H9 (cell line): ENCODE results near the gene CTAG1B. TPM values are rescaled to one million over a fixed set of nuclear protein-coding genes. Genes with fewer than 3 reads are reported as not detected.
"Not testable (repeated sequence)": the region's sequence is repeated elsewhere in the genome, so short reads cannot be mapped to it uniquely, and the experiment has no call there.

ENCODE experiments used
- DNase-seq: peaks from one replicate; pipeline ENCODE4 v3.0.0-alpha.2; 2017
- H2AFZ ChIP-seq: one replicate; pipeline ENCODE4 v1.6.1; 2013; ENCODE audit warnings: mild to moderate bottlenecking, low read length, control low read depth, moderate library complexity
- H2AK5ac ChIP-seq: 2 replicates; pipeline ENCODE4 v1.6.1; 2013; ENCODE audit warnings: low read length, control low read depth, mixed read lengths; ENCODE audit not compliant: insufficient read length
- H2BK120ac ChIP-seq: one replicate; pipeline ENCODE4 v1.6.1; 2013; ENCODE audit warnings: low read depth, mild to moderate bottlenecking, low read length, control low read depth, inconsistent platforms; ENCODE audit not compliant: poor library complexity, severe bottlenecking
- H2BK12ac ChIP-seq: 2 replicates; pipeline ENCODE4 v1.6.1; 2013; ENCODE audit warnings: low read length, control low read depth, mixed read lengths, low read depth; ENCODE audit not compliant: insufficient read length
- H2BK15ac ChIP-seq: 2 replicates; pipeline ENCODE4 v1.6.1; 2013; ENCODE audit warnings: low read depth, low read length, control low read depth
- H2BK20ac ChIP-seq: one replicate; pipeline ENCODE4 v1.6.1; 2013; ENCODE audit warnings: low read depth, mild to moderate bottlenecking, low read length, control low read depth, inconsistent platforms; ENCODE audit not compliant: poor library complexity, severe bottlenecking
- H2BK5ac ChIP-seq: 2 replicates; pipeline ENCODE4 v1.6.1; 2013; ENCODE audit warnings: low read length, control low read depth, mixed read lengths; ENCODE audit not compliant: insufficient read length
- H3K14ac ChIP-seq: 2 replicates; pipeline ENCODE4 v1.6.1; 2013; ENCODE audit warnings: low read length, control low read depth; ENCODE audit not compliant: insufficient read depth
- H3K18ac ChIP-seq: 2 replicates; pipeline ENCODE4 v1.6.1; 2013; ENCODE audit warnings: low read depth, mild to moderate bottlenecking, mixed read lengths, low read length, control low read depth; ENCODE audit not compliant: insufficient read length
- H3K23ac ChIP-seq: 2 replicates; pipeline ENCODE4 v1.6.1; 2013; ENCODE audit warnings: low read length, control low read depth, mixed read lengths, low read depth; ENCODE audit not compliant: insufficient read length
- H3K23me2 ChIP-seq: 2 replicates; pipeline ENCODE4 v1.6.1; 2013; ENCODE audit warnings: low read depth, mild to moderate bottlenecking, mixed read lengths, low read length, control low read depth; ENCODE audit not compliant: insufficient read length, poor library complexity, severe bottlenecking
- H3K27ac ChIP-seq: 2 replicates; pipeline ENCODE4 v1.5.1; 2013; ENCODE audit warnings: low read length, control low read depth, mixed read lengths, low read depth; ENCODE audit not compliant: insufficient read length
- H3K27me3 ChIP-seq: 2 replicates; pipeline ENCODE4 v1.6.1; 2013; ENCODE audit warnings: low read length, control low read depth, inconsistent platforms; ENCODE audit not compliant: insufficient read depth
- H3K4ac ChIP-seq: 2 replicates; pipeline ENCODE4 v1.6.1; 2013; ENCODE audit warnings: low read depth, mild to moderate bottlenecking, control low read depth, inconsistent platforms, low read length, moderate library complexity
- H3K4me1 ChIP-seq: 2 replicates; pipeline ENCODE4 v1.6.1; 2013; ENCODE audit warnings: low read length, control low read depth, inconsistent platforms; ENCODE audit not compliant: insufficient read depth
- H3K4me2 ChIP-seq: 2 replicates; pipeline ENCODE4 v1.6.1; 2013; ENCODE audit warnings: low read length, control low read depth, mixed read lengths; ENCODE audit not compliant: insufficient read length, insufficient read depth
- H3K56ac ChIP-seq: 2 replicates; pipeline ENCODE4 v1.6.1; 2013; ENCODE audit warnings: low read depth, mild to moderate bottlenecking, mixed read lengths, low read length, control low read depth; ENCODE audit not compliant: insufficient read length
- H3K79me1 ChIP-seq: 2 replicates; pipeline ENCODE4 v1.6.1; 2013; ENCODE audit warnings: low read depth, mild to moderate bottlenecking, moderate library complexity, low read length, control low read depth, inconsistent platforms; ENCODE audit not compliant: insufficient read depth, poor library complexity, severe bottlenecking
- H3K79me2 ChIP-seq: 2 replicates; pipeline ENCODE4 v1.6.1; 2013; ENCODE audit warnings: low read length, control low read depth, inconsistent platforms; ENCODE audit not compliant: insufficient read depth
- H3K9ac ChIP-seq: 2 replicates; pipeline ENCODE4 v1.6.1; 2013; ENCODE audit warnings: low read length, control low read depth, mixed read lengths; ENCODE audit not compliant: insufficient read length; ENCODE audit errors: extremely low read depth
- H3K9me3 ChIP-seq: one replicate; pipeline ENCODE4 v1.6.1; 2013; ENCODE audit warnings: low read depth, low read length, inconsistent platforms; ENCODE audit not compliant: control insufficient read depth
- H3T11ph ChIP-seq: one replicate; pipeline ENCODE4 v1.6.1; 2013; ENCODE audit warnings: mild to moderate bottlenecking, low read length, control low read depth, inconsistent platforms
- H4K20me1 ChIP-seq: one replicate; pipeline ENCODE4 v1.6.1; 2013; ENCODE audit not compliant: control insufficient read depth, insufficient read length, insufficient read depth
- H4K5ac ChIP-seq: 2 replicates; pipeline ENCODE4 v1.6.1; 2013; ENCODE audit warnings: low read depth, mild to moderate bottlenecking, mixed read lengths, low read length, control low read depth; ENCODE audit not compliant: insufficient read length
- H4K8ac ChIP-seq: replicated peaks from 2 replicates; pipeline ENCODE4 v1.6.1; 2013; ENCODE audit warnings: low read length, control low read depth, mixed read lengths, low read depth; ENCODE audit not compliant: insufficient read length
- H4K91ac ChIP-seq: 2 replicates; pipeline ENCODE4 v1.6.1; 2013; ENCODE audit warnings: low read depth, mild to moderate bottlenecking, moderate library complexity, mixed read lengths, low read length, control low read depth; ENCODE audit not compliant: insufficient read length
- H3K27ac Mint-ChIP-seq, 3 experiments: 2 replicates in 2 of 3; 3 replicates in 1 of 3; pipeline ENCODE4 v1.8.0; 2020 to 2021; ENCODE audit warnings: mixed read lengths in 3 of 3, mild to moderate bottlenecking in 1 of 3, moderate library complexity in 1 of 3
- H3K27me3 Mint-ChIP-seq: 2 replicates; pipeline ENCODE4 v1.8.0; 2021; ENCODE audit warnings: low read depth, mild to moderate bottlenecking, moderate library complexity, mixed read lengths
- H3K36me3 Mint-ChIP-seq, 3 experiments: 2 replicates in 2 of 3; 3 replicates in 1 of 3; pipeline ENCODE4 v1.8.0; 2020 to 2021; ENCODE audit warnings: low read depth in 3 of 3, mixed read lengths in 3 of 3; ENCODE audit not compliant: insufficient read depth in 1 of 3
- H3K4me1 Mint-ChIP-seq, 2 experiments: 2 replicates each; pipeline ENCODE4 v1.8.0; 2020; ENCODE audit warnings: mixed read lengths in 2 of 2
- H3K4me3 Mint-ChIP-seq, 2 experiments: 2 replicates in 1 of 2; 3 replicates in 1 of 2; pipeline ENCODE4 v1.8.0; 2020 to 2021; ENCODE audit warnings: mild to moderate bottlenecking in 2 of 2, mixed read lengths in 2 of 2, moderate library complexity in 1 of 2
- H3K9me3 Mint-ChIP-seq, 2 experiments: 2 replicates in 1 of 2; 3 replicates in 1 of 2; pipeline ENCODE4 v1.8.0; 2020; ENCODE audit warnings: mild to moderate bottlenecking in 2 of 2, mixed read lengths in 2 of 2, moderate library complexity in 1 of 2
- WGBS: extraction: QIAGEN DNeasy Blood & Tissue Kit; methylation state at CpG from one replicate; pipeline ENCODE4 v1.1.7; 2013; ENCODE audit warnings: missing lambda C conversion rate, low lambda C conversion rate, mixed read lengths; ENCODE audit not compliant: insufficient read length; ENCODE audit errors: extremely low coverage; 5-methylcytosine and 5-hydroxymethylcytosine counted together
- total RNA-seq: library from RNA; stranded (reverse); gene quantifications from 2 replicates; pipeline ENCODE4 v1.2.1, GENCODE V29; 2021

Gene CTAG1B
- total RNA-seq, 1 experiment from 2014 or later = not detected

- not testable (repeated sequence) for H3K23me2 ChIP-seq, H2BK20ac ChIP-seq
Observed at GRCh38 chrX:154607976-154608375, 11.1 kb downstream of the CTAG1B start.

More at GRCh38 chrX:154607976-154608375, 11.1 kb downstream of the CTAG1B start:
- H3K4me2 ChIP-seq, H2BK15ac ChIP-seq, H3K9ac ChIP-seq, H2AK5ac ChIP-seq, H3K4me1 ChIP-seq, H3K27me3 Mint-ChIP-seq, H3K56ac ChIP-seq, H3K14ac ChIP-seq, H3K18ac ChIP-seq, H3K23ac ChIP-seq, H3K4ac ChIP-seq, H4K20me1 ChIP-seq, H4K5ac ChIP-seq, H4K8ac ChIP-seq, H2BK12ac ChIP-seq, H3T11ph ChIP-seq, H3K4me3 Mint-ChIP-seq, H3K79me1 ChIP-seq, H3K79me2 ChIP-seq, H2BK5ac ChIP-seq, H4K91ac ChIP-seq, H3K36me3 Mint-ChIP-seq, DNase-seq, H3K27me3 ChIP-seq, H3K27ac ChIP-seq, H2AFZ ChIP-seq, H2BK120ac ChIP-seq, H3K27ac Mint-ChIP-seq: not testable (repeated sequence)
- H3K9me3 ChIP-seq = peaks cover 23% of the 10 kb centered on the region
- no CpG with 5 or more reads among the region's 11 CpGs for WGBS
- H3K4me1 Mint-ChIP-seq = peaks cover 13 to 19% of the 10 kb centered on the region in 2 experiments
- H3K9me3 Mint-ChIP-seq = peaks cover 52 to 72% of the 10 kb centered on the region in 2 experiments
